Fibroblast of villous mesenchyme (primary cell): Measurements from ENCODE around the gene FRY. TPM values are rescaled to one million over a fixed set of nuclear protein-coding genes. Genes with fewer than 3 reads are reported as not detected.
A peak's percentile ranks its signal among the peaks of the same experiment; 100 is the strongest.

ENCODE experiments used
- DNase-seq: peaks from one replicate; pipeline ENCODE4 v3.0.0-alpha.2; 2010; ENCODE audit warnings: low read depth
- H3K4me3 ChIP-seq: 2 replicates; pipeline ENCODE4 v1.5.1; 2011; ENCODE audit warnings: low read depth, mild to moderate bottlenecking, low read length
- total RNA-seq: library from RNA; depleted of rRNA; stranded (reverse); fragments of >200 nt; gene quantifications from 2 replicates; pipeline ENCODE4 v1.2.3, GENCODE V29; 2012
- TF ChIP-seq, protein P1 (sequence below): IDR thresholded peaks from 2 replicates; pipeline ENCODE4 v1.5.1; 2012; ENCODE audit warnings: low read depth, mild to moderate bottlenecking, low read length; ENCODE audit not compliant: insufficient read depth

FRY gene
- total RNA-seq, 1 donor = 27.2 TPM

DNA sequence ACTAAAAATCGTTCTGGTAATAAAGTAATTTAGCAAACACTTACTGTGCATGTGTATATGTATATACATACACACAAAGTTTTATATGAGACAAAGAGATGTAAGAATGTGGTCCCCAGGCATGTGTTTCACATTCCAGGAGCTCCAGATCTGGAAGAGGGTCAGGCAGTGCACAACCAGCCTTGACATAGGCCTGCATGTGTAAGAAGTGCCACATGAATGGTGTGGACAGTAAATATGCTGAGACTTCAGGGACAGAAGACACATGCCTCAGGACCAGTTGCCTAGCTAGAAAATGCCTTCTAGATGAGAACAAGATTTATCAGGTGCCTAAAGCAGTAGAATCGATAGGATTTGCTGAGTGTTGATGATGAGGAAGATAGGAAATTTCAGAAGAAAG, 76.4 kb downstream of the FRY start:
- TF ChIP-seq, protein P1, sequence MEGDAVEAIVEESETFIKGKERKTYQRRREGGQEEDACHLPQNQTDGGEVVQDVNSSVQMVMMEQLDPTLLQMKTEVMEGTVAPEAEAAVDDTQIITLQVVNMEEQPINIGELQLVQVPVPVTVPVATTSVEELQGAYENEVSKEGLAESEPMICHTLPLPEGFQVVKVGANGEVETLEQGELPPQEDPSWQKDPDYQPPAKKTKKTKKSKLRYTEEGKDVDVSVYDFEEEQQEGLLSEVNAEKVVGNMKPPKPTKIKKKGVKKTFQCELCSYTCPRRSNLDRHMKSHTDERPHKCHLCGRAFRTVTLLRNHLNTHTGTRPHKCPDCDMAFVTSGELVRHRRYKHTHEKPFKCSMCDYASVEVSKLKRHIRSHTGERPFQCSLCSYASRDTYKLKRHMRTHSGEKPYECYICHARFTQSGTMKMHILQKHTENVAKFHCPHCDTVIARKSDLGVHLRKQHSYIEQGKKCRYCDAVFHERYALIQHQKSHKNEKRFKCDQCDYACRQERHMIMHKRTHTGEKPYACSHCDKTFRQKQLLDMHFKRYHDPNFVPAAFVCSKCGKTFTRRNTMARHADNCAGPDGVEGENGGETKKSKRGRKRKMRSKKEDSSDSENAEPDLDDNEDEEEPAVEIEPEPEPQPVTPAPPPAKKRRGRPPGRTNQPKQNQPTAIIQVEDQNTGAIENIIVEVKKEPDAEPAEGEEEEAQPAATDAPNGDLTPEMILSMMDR = no peak
- DNase-seq = no peak
- no peak overlapping the region for H3K4me3 ChIP-seq

DNA sequence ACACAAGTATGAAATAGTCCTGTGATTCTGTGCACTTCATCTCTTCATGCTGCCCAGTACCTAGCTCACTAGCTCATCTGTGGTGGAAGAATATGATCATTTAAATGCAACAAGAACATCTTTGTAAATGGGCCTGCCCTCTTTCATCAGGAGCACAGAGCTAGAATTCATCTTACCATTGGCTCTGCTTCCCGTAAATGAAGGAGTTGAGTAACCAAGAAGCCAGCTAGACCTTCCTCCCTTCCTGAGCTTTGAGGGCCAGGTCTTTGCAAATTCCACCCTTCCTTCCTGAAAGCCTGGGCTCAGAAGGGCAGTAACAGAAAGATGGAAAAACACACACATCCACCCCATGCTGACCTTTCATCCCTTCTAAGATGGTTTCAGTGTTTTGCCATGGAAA, 82.0 kb downstream of the FRY start:
- no peak overlapping the region for H3K4me3 ChIP-seq
- DNase-seq = no peak
- TF ChIP-seq, protein P1 = no peak

DNA sequence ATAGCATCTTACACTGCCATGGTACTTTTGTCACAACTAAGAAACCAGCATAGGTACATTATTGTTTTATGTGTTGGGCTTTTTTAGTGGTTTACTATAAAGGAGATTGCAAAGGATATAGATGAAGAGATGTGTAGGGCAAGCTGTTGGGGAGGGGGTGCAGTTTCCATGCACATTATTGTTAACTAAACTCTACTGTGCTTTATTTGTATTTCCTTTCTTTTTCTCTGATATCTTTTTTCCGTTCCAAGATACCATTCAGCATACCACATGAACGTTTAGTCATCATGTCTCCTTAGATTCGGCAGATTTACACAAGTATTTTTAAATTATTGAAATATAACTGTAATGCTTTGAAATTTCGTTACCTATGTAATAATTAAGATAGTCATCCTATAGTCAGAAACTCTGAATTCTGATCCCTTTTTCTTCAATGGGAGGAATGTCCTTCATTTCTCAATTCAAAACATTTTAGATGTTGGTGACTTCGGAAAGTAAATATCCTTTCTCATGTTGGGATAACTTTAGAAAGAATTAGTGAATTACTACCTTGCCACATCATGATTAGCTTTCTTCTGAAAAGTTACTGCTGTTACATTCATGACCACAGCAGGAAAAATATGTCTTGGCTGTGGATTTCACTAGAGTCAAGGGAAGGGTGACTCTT, 82.8 kb downstream of the FRY start:
- H3K4me3 ChIP-seq = no peak overlapping the region
- TF ChIP-seq, protein P1 = no peak
- no peak for DNase-seq

DNA sequence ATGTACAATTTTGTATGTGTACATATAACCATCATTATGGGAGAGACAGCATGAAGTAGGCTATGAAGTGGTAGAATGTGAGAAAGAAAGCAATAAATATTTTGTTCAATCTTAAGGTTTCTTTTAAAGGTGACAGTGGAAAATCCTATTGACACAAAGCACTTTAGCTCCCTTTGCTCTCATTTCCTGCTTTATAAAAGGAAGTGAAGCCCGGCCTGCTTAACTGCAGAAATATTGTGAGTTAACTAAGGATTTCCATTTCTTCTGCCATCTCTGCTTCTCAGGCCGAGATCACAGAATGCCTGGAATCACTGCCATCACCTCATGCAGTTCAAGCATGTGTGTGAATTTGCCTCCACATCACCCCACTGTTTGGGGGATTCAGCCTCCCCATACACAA, 83.5 kb downstream of the FRY start:
- no peak for DNase-seq
- TF ChIP-seq, protein P1 = no peak
- no peak overlapping the region for H3K4me3 ChIP-seq

GRCh38 chr13:32116210-32116609, 84.6 kb downstream of the FRY start:
- DNase-seq = peak; percentile 33
- H3K4me3 ChIP-seq = no peak overlapping the region
- TF ChIP-seq, protein P1 = no peak

GRCh38 chr13:32117001-32117400, 85.4 kb downstream of the FRY start:
- TF ChIP-seq, protein P1 = no peak
- no peak for DNase-seq
- H3K4me3 ChIP-seq = no peak overlapping the region

DNA sequence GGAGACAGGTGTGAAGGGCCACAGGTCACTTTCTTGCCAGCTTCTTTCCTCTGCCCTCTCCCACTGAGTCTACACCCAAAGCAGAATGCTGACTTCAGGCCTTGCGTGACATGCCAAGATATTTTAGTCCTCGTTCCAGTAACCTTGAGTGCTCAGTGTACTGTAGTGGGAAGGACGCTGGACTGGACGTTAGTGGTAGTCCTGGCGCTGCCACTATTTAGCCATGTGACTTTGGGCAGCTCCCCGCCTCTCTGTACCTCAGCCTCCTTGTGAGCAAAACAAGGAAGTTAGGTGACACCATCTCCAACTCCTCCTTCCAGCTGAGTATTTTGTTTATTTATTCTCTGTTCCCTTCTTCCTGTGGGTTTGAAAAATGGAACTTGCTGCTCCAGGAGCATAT, 86.1 kb downstream of the FRY start:
- TF ChIP-seq, protein P1 = no peak
- no peak for DNase-seq
- no peak overlapping the region for H3K4me3 ChIP-seq
